Osteocyte (in vitro differentiated cells): Measurements from ENCODE around the gene EIF6. TPM values are rescaled to one million over a fixed set of nuclear protein-coding genes. Genes with fewer than 3 reads are reported as not detected.

Experiments used
- DNase-seq: peaks from one replicate; pipeline ENCODE4 v3.0.0; 2021; ENCODE audit warnings: mixed read lengths; ENCODE audit not compliant: unreplicated experiment; ENCODE audit errors: extremely low spot score
- H3K27ac Mint-ChIP-seq: one replicate; pipeline ENCODE4 v1.8.0; 2021; ENCODE audit warnings: mild to moderate bottlenecking, mixed read lengths; ENCODE audit not compliant: unreplicated experiment
- H3K27me3 Mint-ChIP-seq: one replicate; pipeline ENCODE4 v1.8.0; 2021; ENCODE audit warnings: mixed read lengths; ENCODE audit not compliant: unreplicated experiment
- H3K36me3 Mint-ChIP-seq: one replicate; pipeline ENCODE4 v1.8.0; 2021; ENCODE audit warnings: mixed read lengths; ENCODE audit not compliant: unreplicated experiment
- H3K4me1 Mint-ChIP-seq: one replicate; pipeline ENCODE4 v1.8.0; 2021; ENCODE audit warnings: mixed read lengths; ENCODE audit not compliant: unreplicated experiment
- H3K4me3 Mint-ChIP-seq: one replicate; pipeline ENCODE4 v1.8.0; 2021; ENCODE audit warnings: mild to moderate bottlenecking, moderate library complexity, mixed read lengths; ENCODE audit not compliant: unreplicated experiment
- H3K9me3 Mint-ChIP-seq: one replicate; pipeline ENCODE4 v1.8.0; 2021; ENCODE audit warnings: mixed read lengths; ENCODE audit not compliant: unreplicated experiment
- CTCF ChIP-seq: fragments of 200-600 bp; sonication (generic); IDR thresholded peaks from 2 replicates; pipeline ENCODE4 v1.5.0; 2021; ENCODE audit warnings: antibody characterized with exemption, mild to moderate bottlenecking, moderate library complexity
- total RNA-seq: library from RNA; stranded (reverse); gene quantifications from 2 replicates; pipeline ENCODE4 v1.2.1, GENCODE V29; 2021

EIF6 gene
- total RNA-seq, 1 donor from 2014 or later: 131 TPM

- no peak for TF ChIP-seq CTCF
- Mint-ChIP-seq H3K36me3 (peaks cover 10% of the 10 kb centered on the region), H3K27me3 (no peaks in the 10 kb centered on the region), H3K27ac (peak overlapping the region; percentile 90), H3K4me3 (peak overlapping the region; percentile 94), H3K4me1 (peaks cover 26% of the 10 kb centered on the region), H3K9me3 (no peaks in the 10 kb centered on the region)
- DNase-seq: no peak
These were observed 918 bp downstream of the EIF6 start for GRCh38 chr20:35283441-35284266.

DNA sequence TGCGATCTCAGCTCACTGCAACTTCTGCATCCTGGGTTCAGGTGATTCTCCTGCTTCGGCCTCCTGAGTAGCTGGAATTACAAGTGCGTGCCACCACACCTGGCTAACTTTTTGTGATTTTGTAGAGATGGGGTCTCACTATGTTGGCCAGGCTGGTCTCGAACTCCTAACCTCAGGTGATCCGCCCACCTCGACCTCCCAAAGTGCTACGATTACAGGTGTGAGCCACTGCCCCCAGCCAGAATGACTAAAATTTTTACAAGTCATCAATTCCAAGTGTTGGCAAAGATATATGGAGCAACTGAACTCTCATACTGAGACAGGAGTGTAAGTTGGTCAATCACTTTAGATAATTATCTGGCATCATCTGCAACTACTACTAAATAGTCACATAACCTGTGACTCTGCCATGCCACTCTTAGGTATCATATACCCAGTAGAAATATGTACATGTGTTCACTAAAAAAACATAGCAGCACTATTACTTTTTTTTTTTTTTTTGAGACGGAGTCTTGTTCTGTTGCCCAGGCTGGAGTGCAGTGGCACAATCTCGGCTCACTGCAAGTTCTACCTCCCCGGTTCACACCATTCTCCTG lies 3.0 kb downstream of the EIF6 start:
- H3K27ac Mint-ChIP-seq: no peak overlapping the region
- DNase-seq: no peak
- H3K36me3 Mint-ChIP-seq: peaks cover 15% of the 10 kb centered on the region
- no peak overlapping the region for H3K4me3 Mint-ChIP-seq
- TF ChIP-seq CTCF: no peak
- no peaks in the 10 kb centered on the region for H3K27me3 Mint-ChIP-seq
- no peaks in the 10 kb centered on the region for H3K9me3 Mint-ChIP-seq
- peaks cover 40% of the 10 kb centered on the region for H3K4me1 Mint-ChIP-seq

DNA sequence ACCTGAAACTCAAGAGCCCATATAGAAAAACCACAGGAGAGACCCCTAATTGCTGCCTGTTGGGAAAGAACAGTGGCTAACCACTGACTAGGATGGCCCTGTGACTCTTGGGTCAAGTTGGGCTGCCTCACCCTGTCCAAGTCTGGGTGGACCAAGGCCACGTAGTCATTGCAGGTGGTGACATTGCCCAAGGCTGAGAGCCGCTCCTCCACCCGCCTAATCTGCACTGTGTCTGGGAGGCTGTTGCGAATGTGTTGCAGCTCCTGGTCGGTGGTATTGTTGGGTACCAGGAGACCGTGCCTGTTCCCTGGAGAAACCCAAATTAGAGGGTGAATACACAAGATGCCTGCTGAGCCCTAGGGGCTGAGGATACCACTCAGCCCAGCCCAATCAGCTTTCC lies 4.0 kb downstream of the EIF6 start:
- peaks cover 15% of the 10 kb centered on the region for H3K36me3 Mint-ChIP-seq
- TF ChIP-seq CTCF: no peak
- H3K27me3 Mint-ChIP-seq: no peaks in the 10 kb centered on the region
- peaks cover 40% of the 10 kb centered on the region for H3K4me1 Mint-ChIP-seq
- H3K4me3 Mint-ChIP-seq: no peak overlapping the region
- H3K9me3 Mint-ChIP-seq: no peaks in the 10 kb centered on the region
- H3K27ac Mint-ChIP-seq: peak overlapping the region; percentile 71
- no peak for DNase-seq

DNA sequence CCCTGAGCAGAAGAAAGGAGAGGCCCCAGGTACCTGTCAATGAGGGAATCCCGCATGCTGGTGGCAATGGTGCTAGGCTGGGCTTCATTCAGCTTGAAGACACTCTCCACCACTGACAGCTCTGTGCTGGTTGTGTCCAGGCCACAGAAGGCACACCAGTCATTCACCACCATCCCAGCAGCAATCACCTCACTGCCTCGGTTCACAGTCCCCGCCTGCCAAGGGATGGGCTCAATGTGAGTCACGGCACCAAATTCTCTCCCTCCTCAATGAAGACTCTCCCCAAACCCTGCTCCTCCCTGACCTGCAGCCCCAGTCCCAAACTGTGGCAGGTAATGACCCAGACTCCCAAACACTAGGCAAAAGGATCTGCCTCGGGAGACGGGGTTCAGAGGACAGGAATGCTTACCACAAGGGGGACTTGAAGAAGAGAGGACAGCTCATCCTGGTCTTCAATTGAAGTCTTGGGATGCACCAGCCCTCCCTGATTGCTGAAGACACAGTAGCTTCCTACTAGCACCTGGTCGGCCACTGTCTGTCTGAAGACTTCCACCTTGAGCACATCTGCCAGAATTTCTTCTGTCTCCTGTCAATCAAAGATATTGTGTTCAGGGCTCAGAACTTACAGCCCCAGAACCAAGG lies 4.9 kb downstream of the EIF6 start:
- no peak for TF ChIP-seq CTCF
- Mint-ChIP-seq H3K36me3 (peaks cover 15% of the 10 kb centered on the region), H3K27ac (peak overlapping the region; percentile 71), H3K27me3 (no peaks in the 10 kb centered on the region), H3K9me3 (no peaks in the 10 kb centered on the region), H3K4me3 (no peak overlapping the region), H3K4me1 (peaks cover 33% of the 10 kb centered on the region)
- no peak for DNase-seq

DNA sequence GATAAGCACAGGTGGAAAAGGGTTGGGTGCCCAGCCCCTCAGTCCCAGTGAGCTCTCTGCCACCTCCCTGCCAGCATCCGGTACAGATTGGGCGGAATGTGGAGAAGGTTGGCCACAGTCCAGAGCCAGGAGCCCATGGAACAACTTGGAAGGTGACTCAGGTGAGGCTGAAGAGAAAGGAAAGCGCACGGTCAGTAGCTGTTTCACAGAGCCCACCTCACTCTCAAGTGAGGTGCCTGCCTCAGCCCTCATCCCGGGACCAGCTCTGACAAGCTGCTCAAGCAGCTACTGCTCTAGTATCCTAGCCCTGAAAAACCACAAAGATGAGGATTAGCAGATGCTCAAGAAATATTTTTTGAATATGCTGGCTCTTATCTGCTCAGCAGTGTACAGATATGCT lies 5.5 kb downstream of the EIF6 start:
- TF ChIP-seq CTCF: no peak
- no peak overlapping the region for H3K4me3 Mint-ChIP-seq
- peak overlapping the region; percentile 88 for H3K27ac Mint-ChIP-seq
- no peak for DNase-seq
- no peaks in the 10 kb centered on the region for H3K9me3 Mint-ChIP-seq
- peaks cover 32% of the 10 kb centered on the region for H3K4me1 Mint-ChIP-seq
- H3K36me3 Mint-ChIP-seq: peaks cover 15% of the 10 kb centered on the region
- no peaks in the 10 kb centered on the region for H3K27me3 Mint-ChIP-seq
